Choroid plexus epithelial cell (primary cell): ENCODE measurements around the gene ZNF549.

Experiments used
- DNase-seq: peaks from one replicate; pipeline ENCODE4 v3.0.0-alpha.2; 2010; ENCODE audit warnings: low read depth
- H3K4me3 ChIP-seq: 2 replicates; pipeline ENCODE4 v1.5.1; 2011; ENCODE audit warnings: low read depth, mild to moderate bottlenecking, control low read depth, low read length, moderate library complexity
- TF ChIP-seq, protein P1 (sequence below): conservative IDR thresholded peaks from 2 replicates; pipeline ENCODE4 v1.5.1; 2011; ENCODE audit warnings: low read depth, mild to moderate bottlenecking, control low read depth, inconsistent platforms, low read length, moderate library complexity

Gene ZNF549

DNA sequence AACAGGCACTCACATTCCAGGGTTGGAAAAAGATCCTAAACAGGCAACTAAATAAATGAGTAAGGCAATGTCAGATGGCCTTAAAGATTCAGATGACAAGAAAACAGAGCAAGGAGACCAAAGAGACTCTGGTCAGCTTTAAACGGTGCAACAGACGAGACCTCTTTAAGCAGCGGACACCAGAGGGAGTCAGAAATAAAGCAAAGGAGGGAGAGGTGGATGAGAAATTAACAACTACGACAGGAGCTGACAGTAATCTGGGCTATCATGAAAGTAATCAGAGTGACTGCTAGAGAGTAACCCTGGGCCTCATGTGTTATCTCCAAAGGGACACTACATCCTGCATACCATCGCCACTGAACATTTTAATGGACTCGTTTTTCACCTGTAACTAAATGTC is 31.4 kb downstream of the ZNF549 start:
- peak overlapping the region; percentile 98 for H3K4me3 ChIP-seq
- peak; percentile 58 for DNase-seq
- TF ChIP-seq, protein P1, sequence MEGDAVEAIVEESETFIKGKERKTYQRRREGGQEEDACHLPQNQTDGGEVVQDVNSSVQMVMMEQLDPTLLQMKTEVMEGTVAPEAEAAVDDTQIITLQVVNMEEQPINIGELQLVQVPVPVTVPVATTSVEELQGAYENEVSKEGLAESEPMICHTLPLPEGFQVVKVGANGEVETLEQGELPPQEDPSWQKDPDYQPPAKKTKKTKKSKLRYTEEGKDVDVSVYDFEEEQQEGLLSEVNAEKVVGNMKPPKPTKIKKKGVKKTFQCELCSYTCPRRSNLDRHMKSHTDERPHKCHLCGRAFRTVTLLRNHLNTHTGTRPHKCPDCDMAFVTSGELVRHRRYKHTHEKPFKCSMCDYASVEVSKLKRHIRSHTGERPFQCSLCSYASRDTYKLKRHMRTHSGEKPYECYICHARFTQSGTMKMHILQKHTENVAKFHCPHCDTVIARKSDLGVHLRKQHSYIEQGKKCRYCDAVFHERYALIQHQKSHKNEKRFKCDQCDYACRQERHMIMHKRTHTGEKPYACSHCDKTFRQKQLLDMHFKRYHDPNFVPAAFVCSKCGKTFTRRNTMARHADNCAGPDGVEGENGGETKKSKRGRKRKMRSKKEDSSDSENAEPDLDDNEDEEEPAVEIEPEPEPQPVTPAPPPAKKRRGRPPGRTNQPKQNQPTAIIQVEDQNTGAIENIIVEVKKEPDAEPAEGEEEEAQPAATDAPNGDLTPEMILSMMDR = peak; percentile 61

DNA sequence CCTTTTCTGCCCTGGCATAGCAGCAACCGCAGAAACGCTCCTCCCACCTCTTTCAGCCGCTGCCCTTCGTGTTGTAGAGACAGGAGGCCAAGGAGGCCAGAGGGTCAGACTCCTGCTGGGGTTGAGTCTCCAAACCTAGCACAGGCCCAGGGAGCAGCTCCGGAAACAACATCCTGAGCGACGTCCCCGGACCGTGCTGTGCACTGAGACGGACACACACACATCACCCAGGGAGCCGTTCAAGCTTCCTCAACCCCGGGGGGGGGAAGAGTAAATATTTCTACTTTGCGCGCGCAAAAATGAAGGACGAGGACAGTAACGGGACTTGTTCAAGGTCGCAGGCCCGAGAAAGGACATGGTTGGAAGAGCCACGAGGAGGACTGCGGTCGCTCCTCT is 31.9 kb downstream of the ZNF549 start:
- DNase-seq = peak; percentile 44
- TF ChIP-seq, protein P1 = no peak
- H3K4me3 ChIP-seq = peak overlapping the region; percentile 98

DNA sequence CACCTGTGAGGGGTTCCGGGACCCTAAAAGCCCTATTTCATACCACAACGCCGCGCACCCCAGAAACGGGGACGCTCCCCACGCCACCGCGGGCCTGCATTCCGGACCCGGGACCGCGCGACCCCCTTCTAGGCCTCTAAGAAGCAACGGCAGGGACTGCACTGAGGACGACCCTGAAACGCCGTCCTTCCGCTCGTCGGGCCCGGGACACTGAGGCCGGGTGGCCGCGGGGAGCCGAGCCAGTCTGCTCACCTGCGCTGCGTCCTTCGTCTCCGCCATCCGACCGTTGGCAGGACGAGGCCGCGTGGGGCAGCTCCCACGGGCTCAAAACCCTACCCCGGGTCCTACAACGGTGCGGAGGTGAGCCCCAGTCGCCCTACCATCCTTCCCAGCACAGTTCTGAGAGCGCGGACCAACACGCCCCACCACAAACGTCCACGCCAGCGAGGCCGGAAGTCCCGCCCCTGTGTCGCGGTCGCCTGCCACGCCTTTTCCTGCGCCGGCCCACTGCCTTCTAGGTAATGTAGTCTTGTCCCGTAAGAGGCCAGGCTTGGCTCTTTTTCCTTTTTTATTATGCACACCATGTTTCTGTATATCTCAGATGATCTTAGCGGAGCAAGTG is 32.4 kb downstream of the ZNF549 start, which contains the start of gene ZNF550:
Gene ZNF550 (minus strand): TSS at position 460 of the 622 bp plus-strand sequence. CDS start 181 bp downstream, at position 279.
- TF ChIP-seq, protein P1 = no peak
- peak within 1 kb of the TSS; percentile 98 for H3K4me3 ChIP-seq
- DNase-seq = peak; percentile 92

DNA sequence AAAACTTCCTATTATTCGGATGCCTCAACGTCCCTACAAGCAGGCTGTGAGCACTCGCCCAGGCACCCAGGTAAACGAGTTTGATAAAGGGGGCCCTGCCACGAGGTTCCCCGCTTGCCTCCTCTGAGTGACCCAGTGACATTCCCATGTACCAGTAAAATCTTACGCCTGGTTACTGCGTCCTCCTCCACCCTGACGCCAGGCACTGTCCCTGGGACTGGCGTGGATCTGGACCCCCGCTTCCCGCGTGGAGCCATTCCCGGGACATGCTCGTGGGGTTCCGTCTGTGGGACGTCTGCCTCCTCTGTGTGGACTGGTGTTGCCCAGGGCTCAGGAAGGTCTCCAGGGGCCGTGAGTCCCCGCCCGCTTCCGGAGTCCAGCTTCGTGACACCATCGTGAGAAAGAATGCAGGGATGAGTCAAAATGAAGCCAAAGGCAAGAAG is 32.9 kb downstream of the ZNF549 start:
- H3K4me3 ChIP-seq = peak overlapping the region; percentile 98
- TF ChIP-seq, protein P1 = no peak
- peak; percentile 50 for DNase-seq

DNA sequence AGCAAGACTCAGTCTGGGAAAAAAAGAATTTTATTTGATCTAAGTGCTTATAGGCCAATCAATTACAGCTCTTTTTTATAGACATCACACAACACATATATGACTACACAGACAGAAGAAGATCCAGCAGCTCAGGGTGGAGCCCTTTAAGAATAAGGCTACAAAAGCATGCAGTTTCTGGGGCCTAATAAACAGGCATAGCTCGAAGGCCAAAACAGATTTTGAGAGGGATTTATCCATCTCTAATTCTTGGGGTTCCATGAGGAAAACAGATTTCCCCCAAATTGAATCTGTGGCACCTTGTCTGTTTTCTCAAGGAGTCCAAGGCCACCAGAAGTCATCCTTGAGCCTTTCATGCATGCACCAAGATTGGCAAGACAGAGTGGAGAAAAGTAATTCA is 36.4 kb downstream of the ZNF549 start:
- TF ChIP-seq, protein P1 = no peak
- no peak for DNase-seq
- H3K4me3 ChIP-seq = no peak overlapping the region

DNA sequence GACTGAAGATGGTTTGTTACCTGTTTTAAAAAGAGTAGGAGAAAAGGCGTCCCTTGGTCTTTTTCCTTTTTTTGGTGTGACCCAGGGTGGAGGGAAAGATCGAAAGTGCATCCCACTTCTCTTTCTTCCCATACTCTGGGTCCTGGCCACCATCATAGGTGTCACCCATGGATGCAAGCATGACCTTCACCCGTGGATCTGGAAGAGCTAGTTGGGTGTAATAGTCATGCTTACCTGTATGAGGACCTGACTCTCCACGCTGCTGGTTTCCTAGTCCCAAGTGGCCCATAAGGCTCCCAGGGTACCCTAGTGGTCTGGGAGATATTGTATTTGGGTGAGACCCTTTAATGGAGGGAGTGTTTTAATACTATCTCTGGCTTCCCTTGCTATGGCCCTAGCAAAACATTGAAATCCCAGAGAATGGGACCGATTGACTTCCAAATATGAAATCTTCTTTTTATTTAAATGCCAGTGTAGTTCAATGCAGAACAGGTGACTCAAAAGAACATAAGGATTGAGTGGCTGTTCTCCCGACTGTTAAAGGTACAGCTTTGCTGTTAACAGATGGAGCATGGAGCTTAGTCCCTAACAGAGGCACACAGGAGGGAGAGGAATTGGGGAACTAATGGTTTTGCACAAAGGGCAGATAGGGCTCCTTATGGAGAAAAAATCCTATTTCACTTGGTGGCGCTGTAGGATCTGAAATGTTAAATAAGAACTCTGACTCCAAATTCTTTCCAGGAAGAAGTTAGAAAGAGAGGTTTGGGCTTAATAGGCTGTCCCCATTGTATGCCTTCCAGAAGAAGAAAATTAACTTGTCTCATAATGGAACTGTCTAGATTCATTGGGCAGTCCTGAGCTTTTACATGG is 39.5 kb downstream of the ZNF549 start:
- H3K4me3 ChIP-seq = no peak overlapping the region
- DNase-seq = peak; percentile 61
- TF ChIP-seq, protein P1 = no peak
